HepG2 (cell line): ENCODE measurements around the gene HSF4. TPM values are rescaled to one million over a fixed set of nuclear protein-coding genes. Genes with fewer than 3 reads are reported as not detected.

Source experiments
- ATAC-seq: fragments of 200-7000 bp; cut with Tn5 transposase; 3 replicates; pipeline ENCODE4 v1.9.1; 2020; ENCODE audit warnings: mild to moderate bottlenecking, moderate library complexity
- BruUV-seq: library from RNA; stranded (reverse); fragments of 400-500 nt; replicated peaks from 2 replicates; lab custom pipeline; 2021; lab: Mats Ljungman, UMichigan
- CTCF ChIA-PET: fragments of 300-600 bp; formaldehyde crosslinking; extraction: SDS; loops from one replicate; lab custom pipeline; 2021; ENCODE audit warnings: low total read pairs, inconsistent platforms, low intra/inter-chr PET ratio; lab: Yijun Ruan, JAX
- POLR2A ChIA-PET: fragments of 350-600 bp; sonication (Branson Sonifier 250); formaldehyde crosslinking; loops from one replicate; lab custom pipeline; 2020; ENCODE audit warnings: antibody characterized with exemption, inconsistent platforms; lab: Yijun Ruan, JAX
- DNase-seq: peaks from one replicate; pipeline ENCODE4 v3.0.0-alpha.2; 2015; ENCODE audit warnings: low spot score
- FAIRE-seq: peaks from 3 replicates; lab custom pipeline; 2011; peaks lifted over from hg19 to GRCh38; lab: Jason Lieb, UNC
- H2AFZ ChIP-seq: one replicate; pipeline ENCODE4 v1.6.1; 2011; ENCODE audit warnings: low read length, inconsistent platforms
- H3K27ac ChIP-seq: fragments of 300-600 bp; 3 replicates; pipeline ENCODE4 v1.8.0; 2011; ENCODE audit warnings: mixed run types, mild to moderate bottlenecking, mixed read lengths, low read length, inconsistent platforms; ENCODE audit not compliant: insufficient read depth; ENCODE audit errors: extremely low read length
- H3K27me3 ChIP-seq, 2 experiments: fragments of 200-600 bp in 1 of 2; 2 replicates in 1 of 2; 3 replicates in 1 of 2; pipeline versions ENCODE4 v1.6.0 to v1.8.0; 2011; ENCODE audit warnings: low read length in 2 of 2, mild to moderate bottlenecking in 2 of 2, moderate library complexity in 2 of 2, inconsistent platforms in 1 of 2; ENCODE audit not compliant: insufficient read depth in 2 of 2, control insufficient read depth in 1 of 2
- H3K36me3 ChIP-seq, 2 experiments: fragments of 200-600 bp in 1 of 2; replicated peaks in 1 of 2; 2 replicates in 1 of 2; 3 replicates in 1 of 2; pipeline versions ENCODE4 v1.5.1 to v1.8.0; 2011; ENCODE audit warnings: low read length in 2 of 2, inconsistent platforms in 1 of 2; ENCODE audit not compliant: insufficient read depth in 2 of 2, control insufficient read depth in 1 of 2
- H3K4me1 ChIP-seq: 2 replicates; pipeline ENCODE4 v1.5.1; 2012; ENCODE audit warnings: low read length, inconsistent platforms; ENCODE audit not compliant: insufficient read depth
- H3K4me2 ChIP-seq: 2 replicates; pipeline ENCODE4 v1.6.0; 2011; ENCODE audit warnings: low read depth, low read length, inconsistent platforms
- H3K4me3 ChIP-seq, 3 experiments: fragments of 200-600 bp in 1 of 3; sonication (generic), shearing (Covaris generic) in 1 of 3; replicated peaks in 1 of 3; 2 replicates each; pipeline ENCODE4 v1.5.1; 2011 to 2016; ENCODE audit warnings: low read length in 3 of 3, inconsistent platforms in 2 of 3, low read depth in 2 of 3, mild to moderate bottlenecking in 2 of 3, control low read depth in 1 of 3, mixed read lengths in 1 of 3; ENCODE audit not compliant: insufficient read depth in 1 of 3
- H3K79me2 ChIP-seq: one replicate; pipeline ENCODE4 v1.6.1; 2011; ENCODE audit warnings: low read length, inconsistent platforms; ENCODE audit not compliant: insufficient read depth
- H3K9ac ChIP-seq: 2 replicates; pipeline ENCODE4 v1.6.0; 2011; ENCODE audit warnings: mild to moderate bottlenecking, low read depth, low read length, inconsistent platforms; ENCODE audit not compliant: insufficient read depth
- H3K9me3 ChIP-seq: 2 replicates; pipeline ENCODE4 v1.5.1; 2012; ENCODE audit warnings: mild to moderate bottlenecking, low read length
- H4K20me1 ChIP-seq: 2 replicates; pipeline ENCODE4 v1.6.0; 2011; ENCODE audit warnings: inconsistent platforms, mild to moderate bottlenecking, low read length, moderate library complexity; ENCODE audit not compliant: insufficient read depth
- BCL6 ChIP-seq: IDR thresholded peaks from 2 replicates; pipeline ENCODE4 v1.6.1; 2016; ENCODE audit warnings: missing genetic modification reagents, missing compliant biosample characterization
- CBFB ChIP-seq: sonication (generic); formaldehyde crosslinking; IDR thresholded peaks from 2 replicates; pipeline ENCODE4 v1.4.0; 2020; ENCODE audit warnings: missing genetic modification reagents
- CEBPG ChIP-seq: IDR thresholded peaks from 2 replicates; pipeline ENCODE4 v1.6.1; 2016
- CTCF ChIP-seq: sonication (generic); formaldehyde crosslinking; IDR thresholded peaks from 2 replicates; pipeline ENCODE4 v1.5.0; 2020; ENCODE audit warnings: mild to moderate bottlenecking, missing genetic modification reagents, moderate library complexity
- ESRRA ChIP-seq: sonication (generic); formaldehyde crosslinking; IDR thresholded peaks from 2 replicates; pipeline ENCODE4 v1.5.1; 2020; ENCODE audit warnings: mild to moderate bottlenecking, low read depth, missing genetic modification reagents
- GZF1 ChIP-seq: sonication (generic); formaldehyde crosslinking; IDR thresholded peaks from 2 replicates; pipeline ENCODE4 v1.5.1; 2020; ENCODE audit warnings: mild to moderate bottlenecking, missing genetic modification reagents
- HNF4A ChIP-seq: sonication (generic); formaldehyde crosslinking; IDR thresholded peaks from 2 replicates; pipeline ENCODE4 v1.4.0; 2020; ENCODE audit warnings: missing genetic modification reagents
- JDP2 ChIP-seq: sonication (generic); formaldehyde crosslinking; IDR thresholded peaks from 2 replicates; pipeline ENCODE4 v1.8.1; 2022; ENCODE audit warnings: missing genetic modification reagents, borderline replicate concordance
- NR2F2 ChIP-seq: IDR thresholded peaks from 2 replicates; pipeline ENCODE4 v1.6.1; 2012; ENCODE audit warnings: low read depth, inconsistent platforms, borderline replicate concordance
- NR2F6 ChIP-seq, 2 experiments: IDR thresholded peaks; 2 replicates each; pipeline ENCODE4 v1.6.1; 2016; ENCODE audit warnings: antibody characterized with exemption in 1 of 2, mild to moderate bottlenecking in 1 of 2
- RARA ChIP-seq: IDR thresholded peaks from 2 replicates; pipeline ENCODE4 v1.6.1; 2016; ENCODE audit warnings: missing genetic modification reagents, missing compliant biosample characterization
- RFX5 ChIP-seq: IDR thresholded peaks from 2 replicates; pipeline ENCODE4 v1.6.1; 2011; ENCODE audit warnings: low read depth, low read length, improper control_type of control experiment
- RNF2 ChIP-seq: fragments of 450-650 bp; conservative IDR thresholded peaks from 2 replicates; pipeline ENCODE4 v1.6.1; 2016; ENCODE audit warnings: low read depth
- RXRB ChIP-seq: IDR thresholded peaks from 2 replicates; pipeline ENCODE4 v1.6.1; 2016; ENCODE audit warnings: borderline replicate concordance, missing genetic modification reagents, missing compliant biosample characterization
- SP4 ChIP-seq: sonication (generic); formaldehyde crosslinking; IDR thresholded peaks from 2 replicates; pipeline ENCODE4 v1.8.1; 2023; ENCODE audit warnings: mild to moderate bottlenecking, missing genetic modification reagents
- ZBTB10 ChIP-seq: sonication (generic); formaldehyde crosslinking; IDR thresholded peaks from 2 replicates; pipeline ENCODE4 v1.4.0; 2020; ENCODE audit warnings: missing genetic modification reagents, borderline replicate concordance
- ZNF543 ChIP-seq: sonication (generic); formaldehyde crosslinking; IDR thresholded peaks from 2 replicates; pipeline ENCODE4 v1.4.0; 2020; ENCODE audit warnings: mild to moderate bottlenecking, missing genetic modification reagents
- ZNF737 ChIP-seq: sonication (generic); formaldehyde crosslinking; IDR thresholded peaks from 2 replicates; pipeline ENCODE4 v1.5.0; 2020; ENCODE audit warnings: missing genetic modification reagents, mild to moderate bottlenecking, borderline replicate concordance
- ZNF792 ChIP-seq: IDR thresholded peaks from 2 replicates; pipeline ENCODE4 v1.6.1; 2016
- WGBS: methylation state at CpG from one replicate; pipeline ENCODE4 v1.1.6; 2017; ENCODE audit warnings: low lambda C conversion rate; 5-methylcytosine and 5-hydroxymethylcytosine counted together
- in situ Hi-C: cut with HindIII; loops from 2 replicates; pipeline ENCODE4 v1.10.0; 2017; ENCODE audit warnings: low pct_unique_long_range_greater_than_20kb; ENCODE audit not compliant: extremely low pct_ligation_motif_present
- intact Hi-C: fragments of 100-400 bp; cut with micrococcal nuclease; formaldehyde crosslinking; loops from one replicate; pipeline ENCODE4 v1.10.0; 2022; ENCODE audit not compliant: unreplicated experiment
- polyA plus RNA-seq, 8 experiments: library from polyadenylated mRNA; depleted of rRNA in 3 of 8; stranded (reverse) in 7 of 8; unstranded in 1 of 8; fragments of >200 nt; fragmentation: Illumina TruSeq in 4 of 8; extraction: Trizol in 4 of 8; gene quantifications; 2 replicates each; pipeline versions ENCODE4 v1.2.1 to v1.2.3, GENCODE V29; 2011 to 2016; ENCODE audit warnings: low read depth in 4 of 8, missing spikeins in 1 of 8, mixed read lengths in 1 of 8; ENCODE audit not compliant: insufficient read depth in 1 of 8
- total RNA-seq, 5 experiments: library from RNA; depleted of rRNA; stranded (reverse); fragments of >200 nt; fragmentation: Illumina TruSeq; extraction: Trizol; gene quantifications; 2 replicates each; pipeline ENCODE4 v1.2.3, GENCODE V29; 2016; ENCODE audit warnings: low read depth in 1 of 5

Gene HSF4
- total and polyA plus RNA-seq, 2 of the 13 experiments (the other 11 are each of a cell fraction or from before 2014, with no cell fraction given) = 3.5 to 16.9 TPM

- TF ChIP-seq ZBTB10 (no peak), ZNF543 (0 out of 2 replicates have a peak, but pooled peaks have one; percentile 20)
- TF ChIP-seq, all 625 proteins: peak for 123
Observed at GRCh38 chr16:67170949-67171649, 6.6 kb downstream of the HSF4 start (continued).

GRCh38 chr16:67173323-67173722 lies 8.8 kb downstream of the HSF4 start:
- 18% methylated on average over 1 of the region's 1 CpG for WGBS
- TF ChIP-seq GZF1 (CRISPR knock-in tag) = no peak
- peak; percentile 45; the same call in 1 of the 2 replicates for TF ChIP-seq NR2F6 (IDR thresholded peaks at IDR 0.05)
- TF ChIP-seq NR2F6 (CRISPR knock-in tag; IDR thresholded peaks at IDR 0.05) = peak; percentile 74
- TF ChIP-seq CEBPG (CRISPR knock-in tag) = no peak
- TF ChIP-seq CTCF = 0 out of 2 replicates have a peak, but pooled peaks have one; percentile 3
- no peak for TF ChIP-seq CBFB (CRISPR knock-in tag)
- peak; percentile 85 for TF ChIP-seq RARA
- TF ChIP-seq RXRB (CRISPR knock-in tag) = peak; percentile 33; the same call in 1 of the 2 replicates
- no peak for TF ChIP-seq RNF2
- TF ChIP-seq JDP2 = no peak
- no peak for TF ChIP-seq ZNF792 (CRISPR knock-in tag)
- no peak for TF ChIP-seq RFX5
- peak; percentile 37; the same call in 1 of the 2 replicates for TF ChIP-seq HNF4A (CRISPR knock-in tag)
- TF ChIP-seq NR2F2 = 0 out of 2 replicates have a peak, but pooled peaks have one; percentile 23
- peak; percentile 58 for TF ChIP-seq BCL6 (CRISPR knock-in tag)
- 0 out of 2 replicates have a peak, but pooled peaks have one; percentile 2 for TF ChIP-seq SP4 (CRISPR knock-in tag)
- TF ChIP-seq ESRRA (CRISPR knock-in tag) = 0 out of 2 replicates have a peak, but pooled peaks have one; percentile 19
- TF ChIP-seq ZNF737 = no peak
- Histone ChIP-seq H3K4me1 (peaks cover 62% of the 10 kb centered on the region), H3K36me3 (no peaks in the 10 kb centered on the region; a peak in 1 of 5 replicates), H3K27ac (no peak overlapping the region), H3K9me3 (no peaks in the 10 kb centered on the region), H3K27me3 (peaks cover 0 to 8% of the 10 kb centered on the region in 2 experiments; a peak in 2 of 5 replicates), H2AFZ (no peak overlapping the region), H3K9ac (peak overlapping the region; percentile 34; the same call in 1 of the 2 replicates), H3K79me2 (no peaks in the 10 kb centered on the region), H3K4me3 (peak overlapping the region; percentile 52 to 75 (median 59)), H3K4me2 (peak overlapping the region; percentile 99), H4K20me1 (no peaks in the 10 kb centered on the region)
- ChIA-PET CTCF (interaction anchor here (1.5 kb wide), 1 partner anchor 13 kb away, joined by 5 read pairs; no protein-coding TSS in a partner anchor), POLR2A (interaction anchor here (1.3 to 2.7 kb wide), 4 partner anchors 11 to 62 kb away, joined by 3 to 18 read pairs (median 7); partner anchors contain the start of gene MATCAP1)
- intact Hi-C loops (no loop called here), in situ Hi-C loops (no loop called here)
- no peak for FAIRE-seq
- no peak for DNase-seq
- ATAC-seq = no peak
- no TSS peak for BruUV-seq
